ENCODE data around the gene FBXO11.

The FBXO11 gene

GRCh38 chr2:47892338-47892730 is 14.0 kb downstream of the FBXO11 start:
- no peaks in the 10 kb centered on the region for H3K9me3 ChIP-seq (ENCODE audit: severe bottlenecking)
- DNase-seq = no peak
- H3K27ac ChIP-seq = no peak overlapping the region
- H3K4me3 ChIP-seq (ENCODE audit: low read depth, low read length) = no peak overlapping the region
- H3K27me3 ChIP-seq (ENCODE audit: insufficient read depth, low read depth, severe bottlenecking) = no peaks in the 10 kb centered on the region
- TF ChIP-seq CTCF (IDR thresholded peaks at IDR 0.05; ENCODE audit: low read depth, low read length) = no peak
- peaks cover 13% of the 10 kb centered on the region for H3K36me3 ChIP-seq

- Histone ChIP-seq H3K27ac (no peak overlapping the region), H3K9me3 (ENCODE audit: severe bottlenecking) (no peaks in the 10 kb centered on the region), H3K36me3 (peaks cover 10% of the 10 kb centered on the region), H3K27me3 (ENCODE audit: insufficient read depth, low read depth, severe bottlenecking) (no peaks in the 10 kb centered on the region), H3K4me3 (ENCODE audit: low read depth, low read length) (no peak overlapping the region)
- no peak for DNase-seq
- no peak for TF ChIP-seq CTCF (IDR thresholded peaks at IDR 0.05; ENCODE audit: low read depth, low read length)
Observed at GRCh38 chr2:47891369-47892337, 14.6 kb downstream of the FBXO11 start.

- Histone ChIP-seq H3K27me3 (ENCODE audit: insufficient read depth, low read depth, severe bottlenecking) (no peaks in the 10 kb centered on the region), H3K9me3 (ENCODE audit: severe bottlenecking) (no peaks in the 10 kb centered on the region), H3K27ac (no peak overlapping the region), H3K36me3 (peaks cover 10% of the 10 kb centered on the region), H3K4me3 (ENCODE audit: low read depth, low read length) (no peak overlapping the region)
- DNase-seq = no peak
- no peak for TF ChIP-seq CTCF (IDR thresholded peaks at IDR 0.05; ENCODE audit: low read depth, low read length)
Observed at GRCh38 chr2:47890711-47891368, 15.5 kb downstream of the FBXO11 start.

- no peak overlapping the region for H3K4me3 ChIP-seq (ENCODE audit: low read depth, low read length)
- TF ChIP-seq CTCF (IDR thresholded peaks at IDR 0.05; ENCODE audit: low read depth, low read length) = no peak
- no peaks in the 10 kb centered on the region for H3K9me3 ChIP-seq (ENCODE audit: severe bottlenecking)
- H3K27me3 ChIP-seq (ENCODE audit: insufficient read depth, low read depth, severe bottlenecking) = no peaks in the 10 kb centered on the region
- H3K27ac ChIP-seq = no peak overlapping the region
- no peak for DNase-seq
- peaks cover 13% of the 10 kb centered on the region for H3K36me3 ChIP-seq
Observed at GRCh38 chr2:47888581-47889280, 17.6 kb downstream of the FBXO11 start.

- peaks cover 25% of the 10 kb centered on the region for H3K36me3 ChIP-seq
- H3K9me3 ChIP-seq (ENCODE audit: severe bottlenecking) = no peaks in the 10 kb centered on the region
- no peak overlapping the region for H3K27ac ChIP-seq
- TF ChIP-seq CTCF (IDR thresholded peaks at IDR 0.05; ENCODE audit: low read depth, low read length) = no peak
- no peak overlapping the region for H3K4me3 ChIP-seq (ENCODE audit: low read depth, low read length)
- no peak for DNase-seq
- H3K27me3 ChIP-seq (ENCODE audit: insufficient read depth, low read depth, severe bottlenecking) = no peaks in the 10 kb centered on the region
Observed at GRCh38 chr2:47876912-47877311, 29.4 kb downstream of the FBXO11 start.

All from WERI-Rb-1 (cell line).